HepG2 (cell line): Measurements from ENCODE around the gene TMEM184B. TPM values are rescaled to one million over a fixed set of nuclear protein-coding genes. Genes with fewer than 3 reads are reported as not detected.

Source experiments
- AKAP8 ChIP-seq: sonication (generic); formaldehyde crosslinking; IDR thresholded peaks from 2 replicates; pipeline ENCODE4 v1.5.1; 2020; ENCODE audit warnings: mild to moderate bottlenecking, missing genetic modification reagents
- BRF2 ChIP-seq: sonication (generic); formaldehyde crosslinking; IDR thresholded peaks from 2 replicates; pipeline ENCODE4 v1.8.1; 2022; ENCODE audit warnings: mild to moderate bottlenecking, missing genetic modification reagents
- CCAR2 ChIP-seq: fragments of 200-400 bp; formaldehyde crosslinking; optimal IDR thresholded peaks from 2 replicates; pipeline ENCODE3; 2018; ENCODE audit warnings: low read depth, mild to moderate bottlenecking, low read length, moderate library complexity
- DRAP1 ChIP-seq: IDR thresholded peaks from 2 replicates; pipeline ENCODE4 v1.6.1; 2016; ENCODE audit warnings: missing genetic modification reagents, missing compliant biosample characterization
- FOSL1 ChIP-seq: sonication (generic); formaldehyde crosslinking; IDR thresholded peaks from 2 replicates; pipeline ENCODE4 v1.9.0; 2021; ENCODE audit warnings: missing genetic modification reagents, borderline replicate concordance
- HDAC1 ChIP-seq: sonication (generic); formaldehyde crosslinking; IDR thresholded peaks from 2 replicates; pipeline ENCODE4 v1.5.1; 2020; ENCODE audit warnings: mild to moderate bottlenecking, missing genetic modification reagents
- HNRNPLL ChIP-seq: fragments of 200-400 bp; formaldehyde crosslinking; IDR thresholded peaks from 2 replicates; pipeline ENCODE4 v1.6.1; 2017; ENCODE audit warnings: mild to moderate bottlenecking, low read depth, low read length; ENCODE audit not compliant: poor library complexity, severe bottlenecking
- HNRNPUL1 ChIP-seq: fragments of 200-400 bp; formaldehyde crosslinking; IDR thresholded peaks from 2 replicates; pipeline ENCODE4 v1.6.1; 2017; ENCODE audit warnings: low read depth, mild to moderate bottlenecking, low read length, moderate library complexity
- KDM1A ChIP-seq: IDR thresholded peaks from 2 replicates; pipeline ENCODE4 v1.6.1; 2016; ENCODE audit warnings: missing compliant biosample characterization
- MYNN ChIP-seq: sonication (generic); formaldehyde crosslinking; IDR thresholded peaks from 2 replicates; pipeline ENCODE4 v1.4.0; 2020; ENCODE audit warnings: mild to moderate bottlenecking, low read depth, missing genetic modification reagents
- SPEN ChIP-seq: sonication (generic); formaldehyde crosslinking; IDR thresholded peaks from 2 replicates; pipeline ENCODE4 v1.5.1; 2020; ENCODE audit warnings: low read depth, mild to moderate bottlenecking, missing genetic modification reagents
- ZBTB7A ChIP-seq: sonication (generic); formaldehyde crosslinking; IDR thresholded peaks from 2 replicates; pipeline ENCODE4 v1.8.0; 2022; ENCODE audit warnings: mild to moderate bottlenecking, missing genetic modification reagents
- ZFP90 ChIP-seq: sonication (generic); formaldehyde crosslinking; IDR thresholded peaks from 2 replicates; pipeline ENCODE4 v1.8.0; 2022; ENCODE audit warnings: missing genetic modification reagents, mild to moderate bottlenecking, inconsistent platforms, borderline replicate concordance
- ZIK1 ChIP-seq: sonication (generic); formaldehyde crosslinking; IDR thresholded peaks from 2 replicates; pipeline ENCODE4 v1.5.0; 2020; ENCODE audit warnings: mild to moderate bottlenecking, low read depth, missing genetic modification reagents, borderline replicate concordance
- ZMYM3 ChIP-seq: sonication (generic); formaldehyde crosslinking; IDR thresholded peaks from 2 replicates; pipeline ENCODE4 v1.5.1; 2020; ENCODE audit warnings: mild to moderate bottlenecking, missing genetic modification reagents
- ZNF260 ChIP-seq: sonication (generic); formaldehyde crosslinking; IDR thresholded peaks from 2 replicates; pipeline ENCODE4 v1.4.0; 2020; ENCODE audit warnings: missing genetic modification reagents, low read depth, mild to moderate bottlenecking, borderline replicate concordance
- ZNF276 ChIP-seq: sonication (generic); formaldehyde crosslinking; IDR thresholded peaks from 2 replicates; pipeline ENCODE4 v1.4.0; 2020; ENCODE audit warnings: mild to moderate bottlenecking, low read depth, missing genetic modification reagents
- ZNF609 ChIP-seq: sonication (generic); formaldehyde crosslinking; IDR thresholded peaks from 2 replicates; pipeline ENCODE4 v1.4.0; 2020; ENCODE audit warnings: mild to moderate bottlenecking, missing genetic modification reagents, borderline replicate concordance
- ZNF615 ChIP-seq: sonication (generic); formaldehyde crosslinking; IDR thresholded peaks from 2 replicates; pipeline ENCODE4 v1.5.0; 2020; ENCODE audit warnings: mild to moderate bottlenecking, missing genetic modification reagents, borderline replicate concordance
- polyA plus RNA-seq, 8 experiments: library from polyadenylated mRNA; depleted of rRNA in 3 of 8; stranded (reverse) in 7 of 8; unstranded in 1 of 8; fragments of >200 nt; fragmentation: Illumina TruSeq in 4 of 8; extraction: Trizol in 4 of 8; gene quantifications; 2 replicates each; pipeline versions ENCODE4 v1.2.1 to v1.2.3, GENCODE V29; 2011 to 2016; ENCODE audit warnings: low read depth in 4 of 8, missing spikeins in 1 of 8, mixed read lengths in 1 of 8; ENCODE audit not compliant: insufficient read depth in 1 of 8
- total RNA-seq, 5 experiments: library from RNA; depleted of rRNA; stranded (reverse); fragments of >200 nt; fragmentation: Illumina TruSeq; extraction: Trizol; gene quantifications; 2 replicates each; pipeline ENCODE4 v1.2.3, GENCODE V29; 2016; ENCODE audit warnings: low read depth in 1 of 5
- TF ChIP-seq, protein P1 (sequence below): sonication (generic); formaldehyde crosslinking; IDR thresholded peaks from 2 replicates; pipeline ENCODE4 v1.4.0; 2020; ENCODE audit warnings: missing genetic modification reagents

The TMEM184B gene
- total and polyA plus RNA-seq, 2 of the 13 experiments (the other 11 are each of a cell fraction or from before 2014, with no cell fraction given) = 15.9 to 16.0 TPM

- no peak for TF ChIP-seq ZBTB7A
- TF ChIP-seq ZIK1 = no peak
- TF ChIP-seq HDAC1 (CRISPR knock-in tag) = no peak
- TF ChIP-seq HNRNPLL = peak; percentile 84
- TF ChIP-seq ZNF276 (CRISPR knock-in tag) = no peak
- no peak for TF ChIP-seq BRF2 (CRISPR knock-in tag)
- no peak for TF ChIP-seq FOSL1
- no peak for TF ChIP-seq ZNF260 (CRISPR knock-in tag)
- TF ChIP-seq KDM1A (CRISPR knock-in tag) = no peak
- TF ChIP-seq, protein P1, sequence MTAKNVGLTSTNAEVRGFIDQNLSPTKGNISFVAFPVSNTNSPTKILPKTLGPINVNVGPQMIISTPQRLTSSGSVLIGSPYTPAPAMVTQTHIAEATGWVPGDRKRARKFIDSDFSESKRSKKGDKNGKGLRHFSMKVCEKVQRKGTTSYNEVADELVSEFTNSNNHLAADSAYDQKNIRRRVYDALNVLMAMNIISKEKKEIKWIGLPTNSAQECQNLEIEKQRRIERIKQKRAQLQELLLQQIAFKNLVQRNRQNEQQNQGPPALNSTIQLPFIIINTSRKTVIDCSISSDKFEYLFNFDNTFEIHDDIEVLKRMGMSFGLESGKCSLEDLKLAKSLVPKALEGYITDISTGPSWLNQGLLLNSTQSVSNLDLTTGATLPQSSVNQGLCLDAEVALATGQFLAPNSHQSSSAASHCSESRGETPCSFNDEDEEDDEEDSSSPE (CRISPR knock-in tag) = no peak; the same call in 1 of the 2 replicates
- TF ChIP-seq ZMYM3 = no peak
- TF ChIP-seq AKAP8 (CRISPR knock-in tag) = no peak; the same call in 1 of the 2 replicates
- no peak for TF ChIP-seq SPEN (CRISPR knock-in tag)
- no peak for TF ChIP-seq CCAR2
- TF ChIP-seq DRAP1 (CRISPR knock-in tag) = no peak
- no peak for TF ChIP-seq HNRNPUL1
- TF ChIP-seq MYNN = no peak
- TF ChIP-seq ZFP90 (CRISPR knock-in tag) = no peak
- TF ChIP-seq ZNF609 = no peak
- TF ChIP-seq ZNF615 (CRISPR knock-in tag) = no peak
These were observed at the start of gene TMEM184B (continued) for GRCh38 chr22:38272373-38273134.
